ENCODE results near the gene GLP1R. TPM values are rescaled to one million over a fixed set of nuclear protein-coding genes. Genes with fewer than 3 reads are reported as not detected.

GLP1R gene
- total RNA-seq, 4 donors from 2014 or later, result not detected

- H3K4me1 ChIP-seq, result no peaks in the 10 kb centered on the region
- no peak for DNase-seq
- ATAC-seq, result no peak
- H3K36me3 ChIP-seq, result no peaks in the 10 kb centered on the region
- H3K4me3 ChIP-seq, result no peak overlapping the region
- no peaks in the 10 kb centered on the region for H3K9me3 ChIP-seq
- H3K27ac ChIP-seq, result no peak overlapping the region
- in situ Hi-C loops (cut with MboI; ENCODE audit: low sequenced_read_pairs in 4 of 4), result no loop called here
- H3K27me3 ChIP-seq, result no peaks in the 10 kb centered on the region
- intact Hi-C loops (cut with DNase I; ENCODE audit: low total_unique reads), result no loop called here
- TF ChIP-seq POLR2A (IDR thresholded peaks at IDR 0.05) (no peak), CTCF (IDR thresholded peaks at IDR 0.05 in 4 of 5, conservative IDR thresholded peaks at IDR 0.05 in 1 of 5) (no peak)
These were observed 11.1 kb downstream of the GLP1R start for GRCh38 chr6:39059496-39060310.

- ATAC-seq, result no peak
- Histone ChIP-seq H3K9me3 (no peaks in the 10 kb centered on the region), H3K4me1 (no peaks in the 10 kb centered on the region), H3K36me3 (no peaks in the 10 kb centered on the region), H3K27ac (no peak overlapping the region), H3K4me3 (no peak overlapping the region), H3K27me3 (peaks cover 0 to 2% (median 0%) of the 10 kb centered on the region in 3 donors)
- DNase-seq, result no peak
- in situ Hi-C loops (cut with MboI; ENCODE audit: low sequenced_read_pairs in 4 of 4), result no loop called here
- no peak for TF ChIP-seq CTCF (IDR thresholded peaks at IDR 0.05 in 4 of 5, conservative IDR thresholded peaks at IDR 0.05 in 1 of 5)
- TF ChIP-seq POLR2A (IDR thresholded peaks at IDR 0.05), result no peak
- intact Hi-C loops (cut with DNase I; ENCODE audit: low total_unique reads), result no loop called here
These were observed 12.0 kb downstream of the GLP1R start for GRCh38 chr6:39060467-39061160.

GRCh38 chr6:39061182-39061581 is 12.6 kb downstream of the GLP1R start:
- H3K4me3 ChIP-seq, result no peak overlapping the region
- in situ Hi-C loops (cut with MboI; ENCODE audit: low sequenced_read_pairs in 4 of 4) (no loop called here), intact Hi-C loops (cut with DNase I; ENCODE audit: low total_unique reads) (no loop called here)
- H3K27ac ChIP-seq, result no peak overlapping the region
- no peaks in the 10 kb centered on the region for H3K36me3 ChIP-seq
- no peaks in the 10 kb centered on the region for H3K4me1 ChIP-seq
- DNase-seq (no peak), ATAC-seq (no peak)
- TF ChIP-seq CTCF (IDR thresholded peaks at IDR 0.05 in 4 of 5, conservative IDR thresholded peaks at IDR 0.05 in 1 of 5) (no peak), POLR2A (IDR thresholded peaks at IDR 0.05) (no peak)
- peaks cover 0 to 3% (median 0%) of the 10 kb centered on the region in 3 donors for H3K27me3 ChIP-seq
- no peaks in the 10 kb centered on the region for H3K9me3 ChIP-seq

- ATAC-seq (no peak), DNase-seq (no peak)
- H3K4me3 ChIP-seq, result no peak overlapping the region
- TF ChIP-seq CTCF (IDR thresholded peaks at IDR 0.05 in 4 of 5, conservative IDR thresholded peaks at IDR 0.05 in 1 of 5), result no peak
- no peaks in the 10 kb centered on the region for H3K4me1 ChIP-seq
- in situ Hi-C loops (cut with MboI; ENCODE audit: low sequenced_read_pairs in 4 of 4) (no loop called here), intact Hi-C loops (cut with DNase I; ENCODE audit: low total_unique reads) (no loop called here)
- H3K27ac ChIP-seq, result no peak overlapping the region
- H3K9me3 ChIP-seq, result no peaks in the 10 kb centered on the region
- H3K36me3 ChIP-seq, result no peaks in the 10 kb centered on the region
- peaks cover 0 to 3% (median 2%) of the 10 kb centered on the region in 3 donors for H3K27me3 ChIP-seq
These were observed 13.0 kb downstream of the GLP1R start for GRCh38 chr6:39061588-39061987.

Measured in gastrocnemius medialis (tissue), 4 donors.